CD4-positive, alpha-beta T cell treated with Interleukin-4 for 4 hours (primary cell): ENCODE measurements around the gene IGFBP6.

Source experiments
- DNase-seq: peaks from one replicate; pipeline ENCODE4 v3.0.0-alpha.2; 2020

Gene IGFBP6

DNA sequence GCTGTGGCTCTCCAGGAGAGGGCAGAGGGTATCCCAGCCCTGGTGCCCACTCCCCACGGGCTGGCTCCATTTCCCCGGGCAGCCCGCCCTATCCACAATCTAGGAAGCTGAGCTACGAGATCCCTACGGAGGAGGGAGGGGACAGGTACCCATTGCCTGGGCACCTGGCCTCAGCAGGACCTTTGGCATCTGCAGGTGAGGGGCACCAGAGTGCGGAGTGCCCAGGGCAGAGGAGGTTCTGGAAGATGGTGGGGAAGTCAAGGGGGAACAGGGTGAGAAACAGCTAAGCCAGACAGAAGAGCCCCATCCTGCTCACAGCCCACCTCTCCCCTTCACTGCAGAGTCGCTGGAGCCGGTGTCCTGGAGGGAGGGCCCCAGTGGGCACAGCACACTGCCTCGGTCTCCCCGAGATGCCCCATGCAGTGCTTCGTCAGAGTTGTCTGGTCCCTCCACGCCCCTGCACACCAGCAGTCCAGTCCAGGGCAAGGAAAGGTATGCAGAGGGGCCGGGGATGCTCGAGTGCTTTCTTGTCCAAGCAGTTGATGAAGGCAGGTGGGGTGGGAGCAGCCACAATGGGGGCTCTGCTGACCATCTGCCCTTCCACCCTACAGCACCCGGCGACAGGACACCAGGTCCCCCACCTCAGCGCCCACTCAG lies 37.3 kb upstream of the IGFBP6 start:
- no peak for DNase-seq

DNA sequence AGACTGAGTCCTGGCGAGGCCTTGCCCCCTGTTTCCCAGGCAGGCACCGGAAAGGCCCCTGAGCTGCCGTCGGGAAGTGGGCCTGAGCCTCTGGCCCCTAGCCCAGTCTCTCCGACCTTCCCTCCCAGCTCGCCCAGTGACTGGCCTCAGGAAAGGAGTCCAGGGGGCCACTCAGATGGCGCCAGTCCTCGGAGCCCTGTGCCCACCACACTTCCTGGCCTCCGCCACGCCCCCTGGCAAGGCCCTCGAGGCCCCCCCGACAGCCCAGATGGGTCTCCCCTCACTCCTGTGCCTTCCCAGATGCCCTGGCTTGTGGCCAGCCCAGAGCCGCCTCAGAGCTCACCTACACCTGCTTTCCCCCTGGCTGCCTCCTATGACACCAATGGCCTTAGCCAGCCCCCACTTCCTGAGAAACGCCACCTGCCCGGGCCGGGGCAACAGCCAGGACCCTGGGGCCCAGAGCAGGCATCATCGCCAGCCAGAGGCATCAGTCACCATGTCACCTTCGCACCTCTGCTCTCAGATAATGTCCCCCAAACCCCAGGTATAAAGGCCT lies 36.7 kb upstream of the IGFBP6 start:
- no peak for DNase-seq

DNA sequence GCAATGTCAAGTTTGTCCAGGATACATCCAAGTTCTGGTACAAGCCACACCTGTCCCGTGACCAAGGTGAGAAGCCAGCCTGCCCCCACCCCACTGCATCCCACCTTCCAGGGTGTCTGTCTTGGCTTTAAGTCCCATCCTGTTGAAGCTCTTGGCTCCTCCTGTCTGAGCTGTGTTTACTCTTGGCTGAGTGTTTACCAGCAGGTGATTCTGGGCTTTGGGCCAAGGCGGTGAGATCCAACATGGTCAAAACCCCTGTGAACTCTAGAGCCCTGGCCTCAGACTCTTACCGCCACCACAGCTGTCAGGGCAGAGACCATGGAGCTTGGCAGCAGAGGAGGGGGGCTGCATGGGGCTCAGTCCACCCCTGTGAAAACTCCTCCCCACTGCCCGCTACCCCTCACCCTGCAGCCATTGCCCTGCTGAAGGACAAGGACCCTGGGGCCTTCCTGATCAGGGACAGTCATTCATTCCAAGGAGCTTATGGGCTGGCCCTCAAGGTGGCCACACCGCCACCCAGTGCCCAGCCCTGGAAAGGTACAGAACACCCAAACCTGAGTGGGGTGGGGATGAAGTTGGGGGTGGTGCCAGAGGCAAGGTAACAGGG lies 36.0 kb upstream of the IGFBP6 start:
- no peak for DNase-seq

DNA sequence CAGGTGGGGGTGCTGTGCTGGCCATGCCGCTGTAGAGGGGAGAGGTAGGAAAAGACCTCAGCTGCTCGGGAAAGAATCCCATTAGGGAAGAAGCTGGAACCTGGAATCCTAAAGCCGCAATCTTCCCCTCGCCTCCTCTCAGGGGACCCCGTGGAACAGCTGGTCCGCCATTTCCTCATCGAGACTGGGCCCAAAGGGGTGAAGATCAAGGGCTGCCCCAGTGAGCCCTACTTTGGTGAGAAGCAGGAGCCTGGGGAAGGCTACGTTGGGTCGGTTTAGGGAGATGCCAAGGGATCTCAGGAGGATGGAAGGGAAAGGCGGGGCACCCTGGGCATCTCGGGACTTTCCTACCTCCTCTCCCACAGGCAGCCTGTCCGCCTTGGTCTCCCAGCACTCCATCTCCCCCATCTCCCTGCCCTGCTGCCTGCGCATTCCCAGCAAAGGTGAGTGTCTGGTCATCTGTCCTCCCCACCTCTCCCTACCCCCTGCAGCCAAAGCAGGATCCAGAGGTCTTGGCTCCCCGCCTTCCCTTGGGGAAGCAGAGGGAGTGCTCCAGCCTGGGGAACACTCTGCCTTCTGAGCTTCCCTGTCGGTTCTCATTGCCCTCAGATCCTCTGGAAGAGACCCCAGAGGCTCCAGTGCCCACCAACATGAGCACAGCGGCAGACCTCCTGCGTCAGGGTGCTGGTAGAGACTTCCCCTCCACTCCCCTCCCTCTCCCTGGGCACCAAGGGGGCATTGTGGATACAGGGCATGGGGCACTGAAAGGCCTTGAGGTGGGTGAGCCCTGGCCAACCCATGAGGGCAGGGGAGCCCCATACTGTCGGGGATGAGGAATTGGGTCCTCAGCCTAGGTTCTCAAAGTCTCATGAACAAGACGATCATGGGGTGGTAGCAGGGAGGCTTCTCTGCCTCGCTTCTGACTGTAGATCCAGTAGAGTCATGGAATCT lies 35.2 kb upstream of the IGFBP6 start:
- no peak for DNase-seq

DNA sequence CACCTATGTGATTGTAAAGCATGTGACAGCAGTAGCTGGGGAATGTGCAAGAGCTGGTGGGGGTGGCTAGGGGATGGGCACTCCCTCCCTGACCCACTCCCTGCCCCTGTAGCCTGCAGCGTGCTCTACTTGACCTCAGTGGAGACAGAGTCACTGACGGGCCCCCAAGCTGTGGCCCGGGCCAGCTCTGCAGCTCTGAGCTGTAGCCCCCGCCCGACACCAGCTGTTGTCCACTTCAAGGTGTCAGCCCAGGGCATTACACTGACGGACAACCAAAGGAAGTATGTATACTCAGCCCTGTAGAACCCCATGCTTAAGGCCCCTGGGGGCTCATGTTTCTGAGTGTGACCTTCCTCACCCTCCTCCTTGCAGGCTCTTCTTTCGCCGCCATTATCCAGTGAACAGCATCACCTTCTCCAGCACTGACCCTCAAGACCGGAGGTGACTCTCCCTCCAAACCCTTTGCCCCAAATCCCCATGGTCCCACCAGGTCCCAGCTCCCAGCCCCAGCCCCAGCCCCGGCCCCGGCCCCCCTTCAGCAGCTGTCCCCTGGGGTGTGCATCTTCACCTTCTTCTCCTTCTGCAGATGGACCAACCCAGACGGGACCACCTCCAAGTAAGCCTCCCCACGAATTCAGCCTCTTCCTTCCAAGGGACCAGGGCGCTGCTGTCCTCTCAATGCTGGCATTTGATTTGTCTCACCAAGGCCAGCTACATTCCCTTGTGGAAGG lies 34.3 kb upstream of the IGFBP6 start:
- no peak for DNase-seq

DNA sequence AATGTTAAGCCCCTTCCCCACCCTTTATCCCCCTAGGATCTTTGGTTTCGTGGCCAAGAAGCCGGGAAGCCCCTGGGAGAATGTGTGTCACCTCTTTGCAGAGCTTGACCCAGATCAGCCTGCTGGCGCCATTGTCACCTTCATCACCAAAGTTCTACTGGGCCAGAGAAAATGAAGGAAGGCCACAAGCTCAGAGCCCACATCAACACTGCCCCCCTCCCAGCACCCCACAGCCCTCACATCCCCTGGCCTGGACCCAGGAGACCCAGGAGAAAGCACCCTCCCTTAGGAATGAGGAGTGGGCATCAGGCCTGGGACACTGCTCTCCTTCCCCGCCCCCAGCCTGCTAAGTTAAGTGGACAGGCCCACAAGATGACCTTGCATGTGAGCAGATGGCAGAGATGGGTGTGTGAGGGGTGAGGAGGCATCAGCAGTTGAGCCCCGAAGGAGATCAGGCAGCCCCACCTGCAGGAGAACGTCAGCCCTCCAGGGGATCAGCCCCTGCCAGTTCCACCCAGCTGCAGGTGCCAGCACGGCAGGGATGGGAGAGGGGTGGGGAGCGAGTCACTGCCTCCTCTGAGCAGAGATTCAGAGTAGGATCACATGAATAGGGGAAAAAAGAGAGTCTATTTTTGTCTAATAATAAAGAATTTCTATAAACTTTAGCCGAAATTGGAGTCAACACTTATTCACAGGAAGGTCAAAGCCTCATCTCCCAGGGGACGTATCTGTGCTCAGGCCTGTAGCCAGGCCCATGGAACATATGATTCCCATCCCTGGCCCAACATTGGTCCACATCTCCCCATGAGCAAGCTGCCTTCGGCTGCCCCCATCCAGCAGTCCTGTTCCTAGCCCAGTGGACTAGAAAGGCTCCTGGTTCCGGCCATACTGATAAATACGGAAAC lies 33.5 kb upstream of the IGFBP6 start:
- no peak for DNase-seq

DNA sequence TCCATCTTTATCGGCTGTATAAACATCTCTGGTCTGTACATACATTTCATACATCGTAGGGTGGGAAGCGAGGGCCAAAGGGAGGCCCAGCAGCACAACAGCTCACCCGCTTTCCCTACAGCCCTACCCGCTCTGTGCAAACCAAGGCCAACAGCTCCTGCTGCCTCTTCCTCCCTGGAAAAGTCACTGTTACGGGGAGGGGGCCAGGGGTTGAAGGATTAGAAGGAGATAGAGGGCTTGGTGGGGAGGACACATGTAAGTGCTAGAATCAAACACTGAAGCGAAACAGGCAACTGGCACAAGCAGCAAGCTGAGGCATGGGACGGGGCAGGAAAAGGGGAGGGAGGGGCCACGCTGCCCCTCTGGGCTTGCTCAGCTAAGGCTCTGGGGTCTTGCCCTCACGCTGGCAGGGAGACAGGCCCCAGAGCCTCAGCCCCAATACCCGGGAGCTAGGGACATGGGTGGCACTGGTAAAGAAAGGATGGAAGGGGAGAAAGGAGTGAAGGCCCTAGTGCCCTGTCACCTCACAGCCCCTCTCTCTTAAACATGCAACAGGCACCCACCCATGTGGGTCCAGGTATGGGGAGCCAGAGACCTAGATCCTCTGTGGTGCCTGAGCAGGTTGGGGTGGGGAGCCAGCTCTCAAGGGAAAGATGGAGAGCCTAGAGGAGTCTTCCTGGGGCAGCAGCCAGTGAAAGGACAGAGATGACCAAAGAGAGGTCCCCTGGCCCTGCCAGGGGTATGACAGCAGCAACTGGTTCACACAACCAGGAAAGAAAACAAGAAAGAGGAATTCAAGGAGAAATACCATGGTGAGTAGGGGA lies 32.6 kb upstream of the IGFBP6 start:
- DNase-seq, result no peak

GRCh38 chr12:53065470-53065869 lies 32.0 kb upstream of the IGFBP6 start:
- DNase-seq, result no peak

DNA sequence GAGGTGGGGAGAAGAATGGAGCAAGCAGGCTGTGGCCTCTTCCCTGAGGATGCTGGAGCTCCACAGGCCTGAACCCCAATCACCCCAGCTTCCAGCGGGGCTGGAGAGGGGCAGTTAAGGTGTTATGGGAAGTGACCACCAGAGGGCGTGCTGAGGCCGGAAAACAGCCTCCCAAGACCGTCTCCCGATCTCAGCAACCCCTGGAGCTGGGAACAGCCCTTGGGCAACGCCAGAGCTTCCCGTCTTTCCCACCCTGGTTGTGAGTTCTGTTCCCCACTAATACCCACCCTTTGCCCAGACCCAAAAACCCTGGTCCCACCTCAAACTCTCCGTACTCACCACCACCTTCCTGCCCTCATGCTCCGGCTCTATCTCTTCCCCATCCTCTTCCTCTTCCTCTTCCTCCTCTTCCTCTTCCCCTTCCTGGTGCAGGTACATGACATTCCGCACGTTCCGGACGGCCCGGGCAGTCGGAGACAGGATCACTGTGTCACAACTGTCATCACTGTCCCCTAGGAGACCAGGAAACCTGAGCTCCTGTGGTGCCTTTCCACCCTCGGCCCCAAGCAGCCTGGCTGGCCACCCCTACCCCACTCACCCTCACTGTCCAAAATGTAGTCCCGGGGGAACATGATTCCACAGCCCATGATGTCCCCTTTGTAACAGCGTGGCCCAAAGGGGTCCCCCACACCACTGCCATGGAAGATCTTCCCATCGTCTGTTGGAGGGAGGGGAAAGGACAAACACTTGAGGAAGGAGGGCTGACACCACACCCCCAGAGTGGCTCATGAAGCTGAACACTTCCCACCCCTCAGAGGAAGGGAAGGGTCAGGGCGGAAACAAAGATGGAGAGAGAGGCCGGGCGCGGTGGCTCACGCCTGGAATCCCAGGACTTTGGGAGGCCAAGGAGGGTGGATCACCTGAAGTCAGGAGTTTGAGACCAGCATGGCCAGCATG lies 31.2 kb upstream of the IGFBP6 start:
- DNase-seq, result peak; percentile 54

- DNase-seq, result no peak
These were observed 30.1 kb upstream of the IGFBP6 start for GRCh38 chr12:53067074-53067992.

- DNase-seq, result no peak
These were observed 29.3 kb upstream of the IGFBP6 start for GRCh38 chr12:53067993-53068770.

DNA sequence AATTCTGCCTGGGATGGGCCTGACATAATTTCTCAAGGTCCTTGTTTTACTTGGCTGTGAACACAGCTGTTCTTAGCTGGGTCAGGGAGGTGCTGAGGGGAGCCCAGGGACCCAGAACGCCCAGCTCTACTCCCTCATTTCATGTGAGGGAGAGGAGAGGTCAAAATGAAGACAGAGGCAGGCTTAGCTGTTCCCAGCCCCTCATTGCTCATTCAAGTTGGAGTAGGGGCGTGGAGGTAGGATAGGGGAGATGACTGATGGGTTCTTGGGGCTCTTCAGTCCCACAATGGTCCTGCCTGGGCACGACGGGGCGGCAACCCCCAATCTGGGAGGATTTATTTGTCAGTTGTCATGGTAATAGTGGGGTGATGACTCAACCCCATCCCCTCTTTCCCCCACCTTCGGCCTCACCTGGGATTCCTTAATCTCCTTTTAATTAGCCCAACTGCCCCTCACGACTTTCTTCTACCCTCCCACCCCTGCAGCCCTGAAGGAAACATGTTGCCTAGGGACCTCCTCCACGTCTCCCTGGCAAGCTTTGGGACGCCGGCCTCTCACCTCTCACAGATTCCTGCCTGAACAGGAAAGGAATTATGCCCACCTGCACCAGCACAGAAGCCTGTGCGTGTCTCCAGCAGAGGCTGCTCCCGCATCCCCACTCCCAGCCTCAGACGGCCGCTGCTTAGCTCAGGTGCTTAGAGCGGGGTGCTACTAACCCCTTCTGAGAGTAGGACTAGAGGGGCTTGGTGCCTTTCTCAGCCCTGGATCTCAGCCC lies 28.5 kb upstream of the IGFBP6 start:
- DNase-seq, result no peak

DNA sequence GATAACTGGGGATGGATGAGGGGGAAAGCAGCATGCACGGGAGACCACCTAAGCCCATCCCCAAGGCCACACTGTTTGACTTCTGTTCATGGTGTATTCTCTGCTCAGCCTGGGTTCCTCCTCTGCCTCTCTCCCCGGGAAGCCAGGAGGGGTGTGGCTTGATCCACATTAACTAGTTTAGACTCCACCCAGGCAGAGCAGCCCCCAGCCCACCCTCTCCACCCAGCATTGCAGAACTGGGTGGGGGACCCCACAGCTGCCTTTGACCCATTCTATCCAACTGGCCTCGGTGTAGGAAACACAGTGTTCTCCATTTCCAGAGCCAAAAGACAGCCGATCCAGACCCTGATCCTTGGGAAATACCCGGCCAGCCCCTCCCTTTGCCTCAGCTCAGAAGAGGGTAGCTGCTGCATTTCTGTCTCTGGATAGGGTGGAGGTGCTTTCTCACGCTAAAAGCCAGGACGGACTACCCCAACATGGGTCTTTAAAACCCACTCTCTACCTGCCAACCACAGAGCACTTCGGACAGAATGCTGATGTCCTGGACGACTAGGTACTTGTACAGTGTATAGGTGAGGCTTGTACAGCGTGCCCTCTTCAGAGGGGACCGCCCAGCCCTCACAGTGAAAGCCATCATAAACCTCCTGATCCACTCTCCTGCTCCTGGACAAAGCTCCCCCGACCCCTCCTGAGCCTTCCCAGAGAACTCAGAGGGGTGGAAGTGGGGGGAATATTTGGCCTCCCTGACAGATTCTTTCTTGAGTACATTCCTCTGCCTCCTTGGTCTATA lies 27.7 kb upstream of the IGFBP6 start:
- DNase-seq, result no peak

- DNase-seq, result no peak
These were observed 26.5 kb upstream of the IGFBP6 start for GRCh38 chr12:53070877-53071492.
